SIG-M5 treated with dmso at 0.1 percent for 504 hours (cell line): ENCODE measurements around the gene ZFAND6.
"Not testable (repeated sequence)": the region's sequence is repeated elsewhere in the genome, so short reads cannot be mapped to it uniquely, and the experiment has no call there.

Source experiments
- DNase-seq: peaks from one replicate; lab custom pipeline; 2025; ENCODE audit not compliant: unreplicated experiment; lab: John Stamatoyannopoulos, UW

The ZFAND6 gene

GRCh38 chr15:80095969-80096368, 36.5 kb downstream of the ZFAND6 start:
- DNase-seq, result no peak

DNA sequence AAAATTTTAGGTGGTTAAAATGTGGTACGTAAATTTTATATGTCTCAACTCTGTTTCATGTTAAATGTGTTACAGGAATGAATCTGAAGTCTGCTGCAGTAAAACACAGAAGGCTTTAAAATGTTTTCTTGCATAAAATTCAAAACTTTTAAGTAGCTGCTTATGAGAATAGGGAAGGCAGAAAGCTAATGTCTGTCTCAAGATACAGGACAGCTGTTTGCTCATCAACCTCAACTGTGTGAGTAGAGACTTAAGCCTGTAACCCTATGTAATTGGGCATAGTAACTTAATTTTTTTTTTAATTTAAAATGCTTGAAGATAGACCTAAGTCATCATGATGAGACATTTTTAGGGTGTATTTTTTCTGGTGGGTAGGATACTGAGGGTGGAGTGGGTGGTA, 38.9 kb downstream of the ZFAND6 start:
- DNase-seq, result no peak

DNA sequence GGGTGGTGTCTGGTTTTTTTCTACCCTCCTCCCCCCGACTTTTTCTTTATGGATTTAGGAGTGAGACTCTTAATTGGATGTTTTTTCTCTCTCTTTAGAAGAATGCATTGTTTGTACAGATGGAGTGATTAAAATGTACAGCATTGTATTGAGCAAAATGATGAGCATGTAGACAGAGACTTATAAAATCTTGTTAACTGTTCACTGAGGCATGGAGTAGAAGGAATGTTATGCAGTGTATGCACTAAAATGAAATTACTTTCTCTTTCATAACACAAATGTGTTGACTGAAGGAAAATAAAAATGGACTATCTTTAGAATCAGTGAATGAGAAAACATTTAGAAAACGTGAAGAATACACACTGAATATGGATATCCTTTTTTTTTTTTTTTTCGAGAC, 39.8 kb downstream of the ZFAND6 start:
- no peak for DNase-seq

- DNase-seq, result not testable (repeated sequence)
These were observed 40.2 kb downstream of the ZFAND6 start for GRCh38 chr15:80099662-80100061.

DNA sequence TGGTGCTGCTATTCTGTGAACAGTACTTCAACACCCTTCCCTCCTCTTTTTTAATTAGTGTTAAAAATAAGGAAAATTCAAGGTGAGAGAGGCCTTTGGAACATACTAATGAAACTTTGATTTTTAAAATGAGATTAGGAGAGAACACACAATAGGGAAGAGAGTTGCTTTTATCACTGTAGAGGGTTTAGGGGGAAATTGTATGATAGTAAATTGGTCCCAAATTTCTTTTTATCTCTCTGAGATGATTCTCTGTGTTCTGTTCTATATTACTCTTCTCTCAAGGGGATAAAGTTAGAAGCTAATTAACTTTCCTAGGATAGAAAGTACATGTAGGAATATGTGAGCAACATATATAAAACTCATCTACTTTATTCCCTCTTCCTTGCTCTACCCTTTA, 40.8 kb downstream of the ZFAND6 start:
- no peak for DNase-seq

DNA sequence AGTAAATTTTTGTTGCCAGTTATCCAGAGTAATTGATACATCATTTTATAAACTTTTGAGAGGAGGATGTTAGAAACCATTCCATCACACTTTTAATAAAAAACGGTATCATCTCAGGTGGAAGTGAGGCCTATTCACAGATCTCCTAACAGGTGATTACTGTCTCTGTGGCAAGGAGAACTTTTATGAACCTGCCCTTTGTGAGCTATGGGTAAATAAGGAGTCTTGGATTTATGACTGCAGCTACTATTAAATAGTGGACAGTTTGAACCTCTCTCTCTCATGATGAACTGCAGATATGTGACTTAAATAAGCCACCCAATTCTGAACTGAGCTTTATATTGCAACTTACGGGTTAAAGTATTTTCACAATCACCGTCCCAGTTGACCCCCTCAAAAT, 45.7 kb downstream of the ZFAND6 start:
- no peak for DNase-seq

DNA sequence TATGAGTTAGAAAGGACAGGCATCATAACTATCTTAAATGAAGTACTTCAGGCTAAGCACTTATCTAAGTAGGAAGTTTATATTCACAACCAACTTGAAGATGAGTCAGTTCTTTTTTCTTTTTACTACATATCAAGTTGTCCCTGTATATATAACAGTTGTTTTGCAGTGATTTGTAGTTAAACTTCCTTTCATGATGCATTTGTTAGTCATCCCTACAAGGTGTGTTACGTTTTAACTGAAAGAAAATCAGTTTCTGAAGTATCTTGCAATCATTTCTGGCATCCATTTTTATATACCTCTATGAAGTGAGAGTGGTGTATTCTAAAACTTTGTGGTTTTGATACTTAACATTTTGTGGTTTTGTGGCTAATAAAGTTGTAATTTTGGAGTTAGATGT, 46.1 kb downstream of the ZFAND6 start:
- DNase-seq, result no peak

DNA sequence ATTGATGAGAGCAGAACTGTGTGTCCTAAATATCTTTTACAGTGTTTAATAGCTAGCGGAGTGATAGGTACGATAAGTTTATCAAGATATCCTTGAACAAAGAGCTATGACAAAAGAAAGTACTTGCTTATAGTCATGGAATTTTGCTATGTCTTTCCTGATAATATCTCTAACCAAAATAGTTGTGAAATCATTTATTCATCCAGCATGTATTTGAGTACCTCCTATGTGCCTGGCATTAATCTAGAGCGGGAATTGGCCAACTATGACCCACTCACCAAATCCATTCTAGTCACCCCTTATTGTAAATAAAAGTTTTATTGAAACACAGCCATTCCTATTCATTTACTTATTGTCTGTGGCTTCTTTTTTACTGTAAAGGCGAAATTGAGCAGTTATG, 46.6 kb downstream of the ZFAND6 start:
- DNase-seq, result no peak

- DNase-seq, result no peak
These were observed 47.7 kb downstream of the ZFAND6 start for GRCh38 chr15:80107204-80107603.

GRCh38 chr15:80107774-80108173, 48.3 kb downstream of the ZFAND6 start:
- no peak for DNase-seq

DNA sequence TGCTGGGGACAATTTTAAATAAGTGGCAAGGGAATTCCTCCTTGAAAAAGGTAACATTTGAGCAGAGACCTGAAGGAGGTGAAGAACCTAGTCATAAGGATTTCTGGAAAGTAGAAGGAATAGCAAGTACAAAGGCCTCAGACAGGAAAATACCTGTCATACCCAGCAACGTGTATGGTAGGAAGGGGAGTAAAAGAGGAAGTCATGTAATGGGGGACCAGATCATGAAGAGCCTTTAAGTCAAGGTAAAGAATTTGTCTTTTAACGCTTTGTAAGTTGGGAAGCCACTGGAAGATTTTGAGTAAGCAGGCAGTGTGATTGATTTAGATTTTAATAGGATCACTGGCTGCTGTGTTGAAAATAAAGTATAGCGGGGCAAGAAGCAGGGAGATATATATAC, 49.9 kb downstream of the ZFAND6 start:
- no peak for DNase-seq

- DNase-seq, result no peak
These were observed 51.4 kb downstream of the ZFAND6 start for GRCh38 chr15:80110920-80111319.

GRCh38 chr15:80114114-80114513, 54.6 kb downstream of the ZFAND6 start:
- DNase-seq, result no peak

GRCh38 chr15:80115021-80115420, 55.5 kb downstream of the ZFAND6 start:
- no peak for DNase-seq

DNA sequence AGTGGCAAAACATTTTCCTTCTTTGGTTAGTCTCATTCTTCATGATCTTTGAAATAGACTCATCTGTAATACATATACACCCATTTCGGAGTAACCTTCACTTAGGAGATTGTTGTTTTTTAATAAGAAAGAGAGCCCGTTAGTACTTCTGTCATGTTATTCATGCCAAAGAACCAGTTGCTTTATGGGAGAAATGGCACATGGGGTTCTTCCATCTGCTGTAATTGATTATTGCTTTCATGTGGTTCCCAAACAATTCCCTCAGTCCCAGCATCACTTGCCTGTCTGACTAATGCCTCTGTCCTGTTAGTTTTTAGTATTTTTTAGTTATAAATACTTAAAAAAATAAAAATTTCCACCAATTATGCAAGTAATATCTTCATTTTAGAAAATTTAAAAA, 59.5 kb downstream of the ZFAND6 start:
- no peak for DNase-seq

- no peak for DNase-seq
These were observed 61.2 kb downstream of the ZFAND6 start for GRCh38 chr15:80120636-80121035.

DNA sequence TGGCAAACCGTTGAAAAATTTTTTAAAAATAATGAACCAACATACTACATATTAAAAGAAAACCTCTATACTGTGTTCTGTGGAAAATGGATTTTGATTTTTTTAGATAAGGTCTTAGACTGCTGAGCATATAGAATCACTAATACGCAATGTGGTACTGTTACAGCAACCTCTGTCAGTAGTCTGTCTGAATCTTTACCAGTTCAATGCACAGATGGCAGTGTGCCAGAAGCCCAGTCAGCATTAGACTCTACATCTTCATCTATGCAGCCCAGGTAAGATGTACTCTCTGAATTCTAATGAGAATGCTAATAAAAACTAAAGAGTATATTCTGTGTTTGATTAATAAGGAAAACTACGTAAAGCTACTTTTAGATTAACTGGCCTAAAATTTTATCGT, 62.1 kb downstream of the ZFAND6 start:
- DNase-seq, result no peak

DNA sequence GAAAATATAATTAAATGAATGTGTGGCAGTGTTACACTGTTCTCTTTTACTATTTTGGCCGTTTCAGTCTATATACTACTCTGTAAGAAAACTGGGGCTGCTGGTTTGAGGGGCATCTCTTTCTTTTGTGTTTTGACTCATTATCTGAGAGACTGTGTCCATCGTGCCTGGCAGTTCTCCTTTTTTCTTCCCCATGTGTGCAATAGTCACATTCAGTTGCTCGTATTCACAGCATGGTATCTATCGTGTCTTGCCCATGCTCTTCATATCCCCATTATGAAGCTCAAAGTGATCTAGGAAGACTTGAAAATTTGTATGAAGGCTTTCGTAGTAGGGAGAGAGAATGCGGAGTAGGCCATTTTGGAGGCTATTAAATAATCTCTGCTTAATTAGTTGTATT, 63.6 kb downstream of the ZFAND6 start:
- DNase-seq, result peak; percentile 75

DNA sequence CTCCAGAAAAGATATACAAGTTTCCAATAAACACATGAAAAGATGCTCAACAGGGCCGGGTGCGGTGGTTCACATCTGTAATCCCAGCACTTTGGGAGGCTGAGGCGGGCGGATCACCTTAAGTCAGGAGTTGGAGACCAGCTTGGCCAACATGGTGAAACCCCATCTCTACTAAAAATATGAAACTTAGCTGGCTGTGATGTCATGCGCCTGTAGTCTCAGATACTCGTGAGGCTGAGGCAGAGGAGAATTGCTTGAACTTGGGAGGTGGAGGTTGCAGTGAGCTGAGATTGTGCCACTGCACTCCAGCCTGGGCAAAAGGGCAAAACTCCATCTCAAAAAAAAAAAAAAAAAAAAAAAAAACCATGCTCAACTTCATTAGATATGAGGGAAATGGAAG, 67.8 kb downstream of the ZFAND6 start:
- not testable (repeated sequence) for DNase-seq

DNA sequence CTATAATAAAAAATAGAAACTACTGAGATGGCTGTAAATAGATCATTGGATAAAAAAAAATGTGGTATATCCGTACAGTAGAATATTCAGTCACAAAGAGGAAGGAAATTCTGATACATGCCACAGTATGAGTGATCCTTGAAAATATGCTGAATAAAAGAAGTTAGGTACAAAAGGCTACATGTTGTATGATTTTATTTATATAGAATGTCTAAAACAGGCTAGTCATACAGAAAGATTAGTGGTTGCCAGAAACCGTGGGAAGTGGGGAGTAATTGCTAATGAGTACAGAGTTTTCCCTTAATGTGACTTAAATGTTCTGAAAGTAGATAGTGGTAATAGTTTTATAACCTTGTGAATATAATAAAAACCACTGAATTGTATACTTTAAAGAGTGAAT, 68.4 kb downstream of the ZFAND6 start:
- DNase-seq, result no peak

DNA sequence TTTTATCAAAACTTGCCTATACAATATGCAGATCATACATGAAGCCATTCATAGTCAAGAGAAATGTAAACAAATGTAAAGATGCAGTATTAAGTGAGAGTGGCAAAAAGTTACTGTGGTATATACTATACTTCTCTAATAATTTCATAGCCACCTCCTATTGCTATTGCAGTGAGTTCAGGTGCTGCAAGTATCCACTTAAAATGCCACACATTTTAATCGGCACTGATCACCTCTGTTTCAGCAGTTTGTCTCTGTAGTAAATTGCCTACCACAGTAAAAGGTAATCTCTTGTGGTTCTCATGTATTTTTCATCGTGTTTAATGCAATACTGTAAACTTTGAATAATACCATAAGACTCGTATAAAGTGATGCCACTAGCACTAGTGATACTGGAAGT, 72.9 kb downstream of the ZFAND6 start:
- DNase-seq, result no peak

- DNase-seq, result no peak
These were observed 77.4 kb downstream of the ZFAND6 start for GRCh38 chr15:80136854-80137253.

DNA sequence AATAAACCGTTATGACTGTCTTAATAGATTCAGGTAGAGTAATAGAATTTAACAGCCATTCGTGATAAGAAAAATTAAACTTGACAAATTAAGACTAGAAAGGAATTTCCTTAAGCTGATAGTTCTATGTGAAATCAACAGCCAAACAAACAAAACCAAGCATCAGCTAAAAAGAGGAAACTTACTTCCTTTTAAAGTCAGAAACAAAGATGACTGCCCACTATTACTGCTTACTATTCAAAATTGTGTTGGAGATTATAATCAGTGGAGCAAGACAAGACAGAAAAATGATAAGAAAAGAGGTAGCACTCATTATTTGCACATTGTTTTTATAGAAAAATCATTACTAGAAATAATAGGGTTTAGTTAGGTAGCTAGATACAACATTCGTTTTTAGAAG, 79.5 kb downstream of the ZFAND6 start:
- no peak for DNase-seq

DNA sequence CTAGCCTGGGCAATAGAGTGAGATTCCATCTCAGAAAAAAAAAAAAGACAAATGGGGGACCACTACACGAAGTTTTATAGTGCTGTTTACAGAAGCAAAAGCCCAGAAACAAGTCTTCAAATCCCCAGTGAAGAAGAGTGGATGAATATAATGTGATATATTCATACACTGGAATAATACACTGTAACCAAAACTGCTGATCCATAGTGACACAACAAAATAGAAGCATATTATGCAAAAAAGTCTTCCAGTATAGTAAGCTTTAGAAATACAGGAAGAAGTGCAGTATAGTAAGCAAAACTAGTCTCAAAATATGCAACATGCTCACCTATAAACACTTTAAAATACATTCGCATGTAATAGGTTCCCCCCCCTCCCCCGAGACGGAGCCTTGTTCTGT, 81.4 kb downstream of the ZFAND6 start:
- no peak for DNase-seq
